Osteoblast (primary cell): ENCODE measurements around the gene TSSC4. TPM values are rescaled to one million over a fixed set of nuclear protein-coding genes. Genes with fewer than 3 reads are reported as not detected.

Source experiments
- DNase-seq: peaks from one replicate; pipeline ENCODE4 v3.0.0; 2011; ENCODE audit warnings: low spot score, mixed read lengths; ENCODE audit not compliant: insufficient read length; ENCODE audit errors: missing footprints
- H2AFZ ChIP-seq: 2 replicates; pipeline ENCODE4 v1.6.0; 2011; ENCODE audit warnings: mild to moderate bottlenecking, low read length
- H3K27ac ChIP-seq: 2 replicates; pipeline ENCODE4 v1.5.1; 2011; ENCODE audit warnings: mild to moderate bottlenecking, low read depth, low read length, moderate library complexity
- H3K27me3 ChIP-seq: 2 replicates; pipeline ENCODE4 v1.6.0; 2012; ENCODE audit warnings: mild to moderate bottlenecking, control low read depth, inconsistent platforms, low read length, moderate library complexity; ENCODE audit not compliant: insufficient read depth
- H3K36me3 ChIP-seq: 2 replicates; pipeline ENCODE4 v1.5.1; 2011; ENCODE audit warnings: mild to moderate bottlenecking, low read length, control low read depth, moderate library complexity; ENCODE audit not compliant: insufficient read depth
- H3K4me1 ChIP-seq: 2 replicates; pipeline ENCODE4 v1.5.1; 2011; ENCODE audit warnings: mild to moderate bottlenecking, low read length, control low read depth, moderate library complexity; ENCODE audit not compliant: insufficient read depth
- H3K4me2 ChIP-seq: 2 replicates; pipeline ENCODE4 v1.6.0; 2011; ENCODE audit warnings: mild to moderate bottlenecking, low read length; ENCODE audit not compliant: insufficient read depth
- H3K4me3 ChIP-seq: fragments of 200-600 bp; sonication (generic); 3 replicates; pipeline ENCODE4 v1.5.1; 2012; ENCODE audit warnings: mild to moderate bottlenecking, low read length, inconsistent platforms; ENCODE audit not compliant: insufficient read depth
- H3K79me2 ChIP-seq: 2 replicates; pipeline ENCODE4 v1.6.0; 2012; ENCODE audit warnings: mild to moderate bottlenecking, low read length, control low read depth, inconsistent platforms; ENCODE audit not compliant: insufficient read depth
- H3K9me3 ChIP-seq: 2 replicates; pipeline ENCODE4 v1.5.1; 2011; ENCODE audit warnings: low read depth, low read length, control low read depth
- H4K20me1 ChIP-seq: 2 replicates; pipeline ENCODE4 v1.6.0; 2012; ENCODE audit warnings: mild to moderate bottlenecking, low read length, control low read depth; ENCODE audit not compliant: insufficient read depth
- CTCF ChIP-seq: IDR thresholded peaks from 2 replicates; pipeline ENCODE4 v1.5.1; 2011; ENCODE audit warnings: mild to moderate bottlenecking, low read depth, low read length, moderate library complexity; ENCODE audit errors: extremely low read depth
- total RNA-seq: library from RNA; depleted of rRNA; stranded (reverse); fragments of >200 nt; gene quantifications from 2 replicates; pipeline ENCODE4 v1.2.3, GENCODE V29; 2012

Gene TSSC4
- total RNA-seq, 1 donor = 46.7 TPM

- Histone ChIP-seq H3K4me2 (no peak overlapping the region), H4K20me1 (peaks cover 23% of the 10 kb centered on the region), H3K27ac (no peak overlapping the region), H3K4me3 (no peak overlapping the region), H3K9me3 (no peaks in the 10 kb centered on the region), H2AFZ (no peak overlapping the region), H3K27me3 (no peaks in the 10 kb centered on the region), H3K79me2 (peaks cover 81% of the 10 kb centered on the region), H3K36me3 (peaks cover 15% of the 10 kb centered on the region), H3K4me1 (peaks cover 14% of the 10 kb centered on the region)
- TF ChIP-seq CTCF = no peak
- no peak for DNase-seq
Observed at GRCh38 chr11:2395211-2395730, 5.3 kb upstream of the TSSC4 start.

GRCh38 chr11:2395856-2396255, 4.7 kb upstream of the TSSC4 start:
- no peak for TF ChIP-seq CTCF
- peaks cover 78% of the 10 kb centered on the region for H3K79me2 ChIP-seq
- no peaks in the 10 kb centered on the region for H3K9me3 ChIP-seq
- no peak overlapping the region for H3K4me3 ChIP-seq
- no peak overlapping the region for H2AFZ ChIP-seq
- H3K27me3 ChIP-seq = no peaks in the 10 kb centered on the region
- H3K4me2 ChIP-seq = no peak overlapping the region
- no peak for DNase-seq
- H3K27ac ChIP-seq = no peak overlapping the region
- peaks cover 15% of the 10 kb centered on the region for H3K36me3 ChIP-seq
- H3K4me1 ChIP-seq = peaks cover 9% of the 10 kb centered on the region
- H4K20me1 ChIP-seq = peaks cover 19% of the 10 kb centered on the region

GRCh38 chr11:2396471-2396870, 4.1 kb upstream of the TSSC4 start:
- Histone ChIP-seq H3K36me3 (peaks cover 13% of the 10 kb centered on the region), H4K20me1 (peaks cover 16% of the 10 kb centered on the region), H3K27ac (no peak overlapping the region), H3K4me3 (no peak overlapping the region), H3K79me2 (peaks cover 78% of the 10 kb centered on the region), H3K4me1 (peaks cover 12% of the 10 kb centered on the region), H2AFZ (no peak overlapping the region), H3K9me3 (no peaks in the 10 kb centered on the region), H3K4me2 (no peak overlapping the region), H3K27me3 (no peaks in the 10 kb centered on the region)
- no peak for TF ChIP-seq CTCF
- no peak for DNase-seq

- Histone ChIP-seq H3K4me2 (no peak overlapping the region), H3K27me3 (no peaks in the 10 kb centered on the region), H2AFZ (no peak overlapping the region), H3K4me3 (no peak overlapping the region), H3K27ac (no peak overlapping the region), H3K36me3 (peaks cover 10% of the 10 kb centered on the region), H3K79me2 (peaks cover 78% of the 10 kb centered on the region), H3K9me3 (no peaks in the 10 kb centered on the region), H4K20me1 (peaks cover 16% of the 10 kb centered on the region), H3K4me1 (peaks cover 17% of the 10 kb centered on the region)
- no peak for DNase-seq
- no peak for TF ChIP-seq CTCF
Observed at GRCh38 chr11:2397005-2397404, 3.5 kb upstream of the TSSC4 start.
